Neuron (in vitro differentiated cells): ENCODE measurements around the gene NAA11.

Source experiments
- H2AFZ ChIP-seq: one replicate; pipeline ENCODE4 v1.6.1; 2013; ENCODE audit warnings: low read depth, mild to moderate bottlenecking, inconsistent platforms, low read length, moderate library complexity
- H3K27me3 ChIP-seq: one replicate; pipeline ENCODE4 v1.6.1; 2013; ENCODE audit warnings: low read length; ENCODE audit not compliant: insufficient read depth
- H3K36me3 ChIP-seq: one replicate; pipeline ENCODE4 v1.6.1; 2013; ENCODE audit warnings: low read length; ENCODE audit not compliant: insufficient read depth
- H3K4me1 ChIP-seq: one replicate; pipeline ENCODE4 v1.6.1; 2013; ENCODE audit warnings: low read length; ENCODE audit not compliant: insufficient read depth
- H3K4me3 ChIP-seq: 2 replicates; pipeline ENCODE4 v1.5.1; 2013; ENCODE audit warnings: mild to moderate bottlenecking, low read length, moderate library complexity
- H3K9me3 ChIP-seq: one replicate; pipeline ENCODE4 v1.6.1; 2013; ENCODE audit warnings: low read length

Gene NAA11

DNA sequence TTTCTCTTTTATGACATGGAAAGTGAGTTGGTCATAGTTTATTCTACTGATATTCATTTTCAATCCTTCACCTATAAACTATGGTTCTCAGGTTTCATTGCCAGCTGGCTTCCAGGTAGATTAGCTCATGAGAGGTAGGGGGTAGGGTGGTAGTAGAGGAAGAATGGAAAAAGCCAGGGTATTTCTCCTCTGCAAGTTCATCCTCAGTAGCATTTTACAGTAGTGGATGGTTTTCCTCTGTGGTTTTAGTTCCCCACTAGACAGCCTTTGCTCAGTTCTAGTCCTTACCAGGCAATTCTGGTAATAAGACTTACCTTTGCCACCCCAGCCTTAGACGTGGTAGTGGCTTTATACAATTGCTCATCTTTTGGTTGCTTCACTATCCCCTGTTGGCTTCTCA is 8.9 kb upstream of the NAA11 start:
- Histone ChIP-seq H2AFZ (no peak overlapping the region), H3K4me3 (no peak overlapping the region), H3K36me3 (no peaks in the 10 kb centered on the region), H3K9me3 (no peaks in the 10 kb centered on the region), H3K4me1 (no peaks in the 10 kb centered on the region), H3K27me3 (no peaks in the 10 kb centered on the region)

DNA sequence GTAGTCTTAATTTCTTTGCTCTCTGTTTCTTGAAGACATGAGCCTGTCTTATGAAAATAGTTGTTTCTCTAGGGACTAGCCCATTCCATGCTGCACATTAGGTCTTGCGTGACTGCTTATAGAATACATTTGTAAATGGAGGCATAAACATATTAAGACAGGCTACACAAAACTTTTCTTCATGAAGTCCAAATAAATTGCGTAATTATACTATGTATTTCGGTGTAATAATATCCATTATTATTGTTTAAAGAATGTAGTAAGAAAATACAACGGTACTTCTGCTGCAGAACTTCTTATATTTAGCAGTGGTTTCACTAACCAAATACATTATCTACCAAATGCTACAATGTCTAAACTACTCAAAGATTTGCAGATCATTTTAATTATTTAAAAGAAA is 8.5 kb upstream of the NAA11 start:
- Histone ChIP-seq H3K4me3 (no peak overlapping the region), H3K36me3 (no peaks in the 10 kb centered on the region), H3K27me3 (no peaks in the 10 kb centered on the region), H3K4me1 (no peaks in the 10 kb centered on the region), H2AFZ (no peak overlapping the region), H3K9me3 (no peaks in the 10 kb centered on the region)

DNA sequence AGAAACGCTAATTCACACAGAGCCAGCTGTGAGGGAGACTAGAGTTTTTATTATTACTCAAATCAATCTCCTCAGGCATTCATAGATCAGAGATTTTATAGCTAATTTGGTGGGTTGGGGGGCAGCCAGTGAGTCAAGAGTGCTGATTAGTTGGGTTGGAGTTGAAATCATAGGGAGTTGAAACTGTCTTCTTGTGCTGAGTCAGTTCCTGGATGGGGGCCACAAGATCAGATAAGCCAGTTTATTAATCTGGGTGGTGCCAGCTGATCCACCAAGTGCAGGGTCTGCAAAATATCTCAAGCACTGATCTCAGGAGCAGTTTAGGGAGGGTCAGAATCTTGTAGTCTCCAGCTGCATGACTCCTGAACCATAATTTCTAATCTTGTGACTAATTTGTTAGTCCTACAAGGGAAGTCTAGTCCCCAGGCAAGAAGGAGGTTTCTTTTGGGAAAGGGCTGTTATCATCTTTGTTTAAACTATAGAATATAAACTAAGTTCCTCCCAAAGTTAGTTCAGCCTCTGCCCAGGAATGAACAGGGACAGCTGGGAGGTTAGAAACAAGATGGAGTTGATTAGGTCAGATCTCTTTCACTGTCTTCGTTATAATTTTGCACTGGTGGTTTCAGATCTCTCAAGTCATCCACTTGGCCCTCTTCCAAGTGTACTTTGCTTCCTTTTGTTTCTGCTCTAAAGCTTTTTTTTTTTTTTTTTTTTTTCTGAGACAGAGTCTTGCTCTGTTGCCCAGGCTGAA is 5.4 kb upstream of the NAA11 start:
- Histone ChIP-seq H3K4me3 (no peak overlapping the region), H2AFZ (no peak overlapping the region), H3K36me3 (no peaks in the 10 kb centered on the region), H3K9me3 (no peaks in the 10 kb centered on the region), H3K27me3 (no peaks in the 10 kb centered on the region), H3K4me1 (no peaks in the 10 kb centered on the region)

DNA sequence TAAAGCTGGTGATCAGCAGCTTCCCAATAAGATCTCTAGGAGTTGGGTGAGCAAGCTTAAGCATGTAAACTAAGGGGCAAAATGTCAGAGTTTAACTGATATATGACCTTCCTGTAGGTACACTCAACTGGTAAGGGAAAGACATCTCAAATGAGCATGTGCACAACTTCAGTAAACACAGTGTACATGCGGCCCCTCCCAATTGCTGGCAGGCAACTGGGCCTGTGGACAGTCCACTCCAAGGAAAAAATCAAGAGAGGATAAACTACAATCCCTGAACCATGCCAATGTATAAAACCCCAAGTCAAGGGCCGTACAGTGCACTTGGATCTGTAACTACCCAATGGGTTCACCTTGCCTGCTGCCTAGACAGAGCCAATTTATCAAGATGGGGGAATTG is 4.9 kb upstream of the NAA11 start:
- Histone ChIP-seq H2AFZ (no peak overlapping the region), H3K4me1 (no peaks in the 10 kb centered on the region), H3K4me3 (no peak overlapping the region), H3K36me3 (no peaks in the 10 kb centered on the region), H3K27me3 (no peaks in the 10 kb centered on the region), H3K9me3 (no peaks in the 10 kb centered on the region)

DNA sequence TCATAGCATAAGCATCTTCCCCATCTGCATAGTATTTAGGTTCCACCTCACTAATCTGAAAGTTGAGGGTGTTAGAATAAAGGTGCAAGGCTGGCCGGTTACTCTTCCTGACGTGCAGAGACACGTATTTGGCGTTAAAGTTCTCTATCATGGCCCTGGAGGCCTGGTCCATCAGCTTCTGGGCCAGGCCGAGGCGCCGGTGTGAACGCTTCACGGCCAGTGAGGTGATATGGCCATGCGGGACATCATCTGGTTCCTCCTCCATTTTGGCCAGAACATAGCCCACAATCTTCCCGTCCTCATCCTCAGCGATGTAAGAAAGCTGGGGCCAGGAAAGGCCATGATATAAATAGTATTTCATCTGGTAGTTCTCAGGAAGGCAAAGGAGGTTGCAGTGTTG is 425 bp downstream of the NAA11 start:
- Histone ChIP-seq H3K36me3 (no peaks in the 10 kb centered on the region), H3K27me3 (no peaks in the 10 kb centered on the region), H3K4me1 (no peaks in the 10 kb centered on the region), H3K9me3 (no peaks in the 10 kb centered on the region), H3K4me3 (no peak overlapping the region), H2AFZ (no peak overlapping the region)

DNA sequence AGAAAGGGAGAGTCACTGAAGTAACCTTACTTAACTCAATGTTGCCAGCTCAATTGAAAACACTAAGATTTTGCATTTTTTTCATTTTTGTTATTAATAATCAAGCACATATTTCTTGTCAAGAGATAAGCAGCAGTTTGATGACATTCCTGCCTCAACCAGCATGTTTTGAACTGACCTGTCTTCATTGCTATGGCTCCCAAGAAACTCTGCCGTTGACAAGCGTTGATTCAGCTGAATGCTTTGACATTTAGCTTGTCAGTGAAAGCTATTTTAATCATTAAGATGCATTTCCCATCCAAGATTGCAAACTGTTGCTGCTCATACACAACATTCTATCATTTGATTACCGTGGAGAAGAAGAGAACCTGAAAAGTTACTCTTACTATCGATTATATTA is 5.9 kb downstream of the NAA11 start:
- H3K27me3 ChIP-seq, result no peaks in the 10 kb centered on the region
- H3K36me3 ChIP-seq, result no peaks in the 10 kb centered on the region
- H3K9me3 ChIP-seq, result no peaks in the 10 kb centered on the region
- H3K4me1 ChIP-seq, result peaks cover 11% of the 10 kb centered on the region
- H2AFZ ChIP-seq, result no peak overlapping the region
- no peak overlapping the region for H3K4me3 ChIP-seq

DNA sequence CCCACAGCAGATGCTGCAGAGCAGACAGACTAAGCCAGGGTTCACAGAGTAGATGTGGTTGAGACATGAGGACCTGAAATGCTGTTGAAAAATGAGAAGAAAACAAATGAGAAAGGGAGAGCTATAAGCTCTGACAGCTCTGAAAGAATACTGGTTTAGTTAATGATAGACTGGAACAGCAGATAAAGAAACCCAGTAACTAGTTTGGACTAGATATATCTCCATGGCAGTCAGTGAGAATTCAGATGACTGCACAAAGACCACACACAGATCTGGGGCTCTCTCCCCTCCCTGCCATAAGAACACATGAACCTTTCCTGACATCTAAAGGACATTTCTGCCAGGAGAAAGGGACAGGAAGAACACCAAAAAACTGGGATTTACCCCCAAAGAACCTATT is 8.2 kb downstream of the NAA11 start:
- peak overlapping the region; percentile 31 for H2AFZ ChIP-seq
- peaks cover 11% of the 10 kb centered on the region for H3K4me1 ChIP-seq
- H3K4me3 ChIP-seq, result no peak overlapping the region
- no peaks in the 10 kb centered on the region for H3K27me3 ChIP-seq
- H3K36me3 ChIP-seq, result no peaks in the 10 kb centered on the region
- no peaks in the 10 kb centered on the region for H3K9me3 ChIP-seq

DNA sequence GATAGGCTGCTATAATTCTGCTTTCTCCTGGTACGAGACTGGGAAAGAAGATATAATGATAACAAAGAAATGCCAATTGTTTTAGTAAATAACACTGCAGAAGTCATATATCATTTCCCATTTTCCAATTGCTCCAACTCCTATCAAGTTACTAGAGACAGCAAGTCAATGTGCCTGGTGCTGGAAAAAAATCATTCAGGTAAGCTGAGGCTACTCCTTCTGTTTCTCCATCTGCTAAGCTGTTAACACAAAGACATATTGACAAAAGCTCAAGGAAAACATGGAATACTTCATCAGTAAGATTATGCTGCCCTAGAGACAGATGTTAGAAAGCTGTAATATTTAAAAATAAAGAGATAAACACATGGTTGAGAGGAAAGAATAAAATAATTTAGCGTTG is 10.0 kb downstream of the NAA11 start:
- Histone ChIP-seq H3K9me3 (no peaks in the 10 kb centered on the region), H3K36me3 (no peaks in the 10 kb centered on the region), H3K27me3 (no peaks in the 10 kb centered on the region), H3K4me3 (no peak overlapping the region), H3K4me1 (peaks cover 11% of the 10 kb centered on the region), H2AFZ (no peak overlapping the region)

DNA sequence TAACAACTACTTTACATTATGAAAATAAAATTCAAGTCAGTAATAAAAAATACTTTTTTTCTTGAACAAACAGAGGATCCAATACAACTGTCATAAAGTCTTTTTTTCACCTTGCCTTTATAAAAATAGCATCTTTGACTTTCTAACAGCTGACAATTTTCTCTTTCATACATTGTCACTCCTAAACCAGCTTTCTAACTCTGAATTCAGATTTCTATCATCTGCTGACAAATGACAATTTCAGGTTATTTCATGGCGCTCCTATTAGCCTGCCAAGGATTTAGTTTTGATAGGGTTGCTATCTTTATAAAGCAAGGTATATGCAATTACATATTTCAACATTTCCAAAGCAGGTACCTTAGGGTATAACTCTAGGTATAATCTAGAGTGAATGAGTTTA is 14.6 kb downstream of the NAA11 start:
- Histone ChIP-seq H3K36me3 (no peaks in the 10 kb centered on the region), H3K4me3 (no peak overlapping the region), H3K4me1 (no peaks in the 10 kb centered on the region), H2AFZ (no peak overlapping the region), H3K9me3 (no peaks in the 10 kb centered on the region), H3K27me3 (no peaks in the 10 kb centered on the region)

DNA sequence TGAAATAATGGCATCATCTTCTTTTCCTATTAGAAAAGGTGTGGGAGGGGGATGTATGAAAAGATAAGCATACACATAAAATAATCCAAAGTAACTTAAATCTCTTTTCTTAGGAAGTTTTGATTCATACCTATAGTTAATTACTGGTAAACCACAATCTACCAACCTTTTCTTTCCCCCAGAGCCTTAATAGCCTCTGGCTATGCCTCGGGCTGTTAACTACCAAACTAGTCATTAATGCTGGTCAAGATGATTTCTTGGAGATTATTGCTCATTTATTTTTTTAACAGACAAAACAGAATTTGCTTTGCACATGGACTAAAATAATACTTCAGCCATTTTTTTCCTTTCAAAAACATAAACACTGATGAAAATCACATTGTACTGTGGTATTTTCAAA is 16.9 kb downstream of the NAA11 start:
- Histone ChIP-seq H3K36me3 (no peaks in the 10 kb centered on the region), H2AFZ (no peak overlapping the region), H3K4me3 (no peak overlapping the region), H3K27me3 (no peaks in the 10 kb centered on the region), H3K4me1 (no peaks in the 10 kb centered on the region), H3K9me3 (no peaks in the 10 kb centered on the region)

DNA sequence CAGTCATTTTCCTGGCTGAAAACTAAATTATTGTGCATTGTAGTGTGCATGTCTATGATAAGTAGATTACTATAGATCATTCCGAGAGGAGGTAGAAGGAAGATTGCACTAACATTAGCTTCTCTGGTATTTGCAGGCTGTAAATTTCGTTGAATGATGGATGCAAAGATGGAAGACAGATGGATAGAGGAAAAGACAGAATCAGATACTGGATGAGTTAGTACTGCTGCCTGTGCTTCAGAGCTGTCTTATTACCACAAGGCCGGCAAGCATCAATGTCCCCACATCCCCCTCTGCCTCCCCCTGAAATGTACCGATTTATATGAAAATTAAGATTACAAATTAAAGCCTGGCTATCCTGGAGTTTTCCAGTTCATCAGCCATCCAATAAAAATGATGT is 17.7 kb downstream of the NAA11 start:
- Histone ChIP-seq H3K27me3 (no peaks in the 10 kb centered on the region), H3K4me3 (no peak overlapping the region)

DNA sequence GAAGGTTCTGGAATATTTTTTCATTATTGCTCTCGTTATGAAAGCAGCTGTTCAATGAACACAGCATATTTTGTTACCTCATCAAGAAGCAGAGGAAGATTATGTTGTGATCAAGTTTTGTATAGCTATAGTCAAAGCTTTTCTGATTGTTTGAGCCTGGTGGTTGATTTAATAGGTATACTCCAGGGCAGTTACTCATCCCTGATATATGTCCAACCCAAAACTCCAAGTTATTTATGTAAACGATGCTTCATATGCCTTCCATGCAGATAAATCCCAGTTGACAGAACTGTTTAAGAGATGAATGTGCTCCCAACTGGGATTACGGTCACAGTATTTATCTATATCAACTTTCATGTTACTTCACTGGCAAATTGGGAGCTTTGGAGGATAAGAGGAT is 19.1 kb downstream of the NAA11 start:
- Histone ChIP-seq H3K27me3 (no peaks in the 10 kb centered on the region), H3K4me1 (no peaks in the 10 kb centered on the region)

More for the DNA sequence above, 17.7 kb downstream of the NAA11 start:
- no peaks in the 10 kb centered on the region for H3K9me3 ChIP-seq
- H3K4me1 ChIP-seq, result no peaks in the 10 kb centered on the region
- no peaks in the 10 kb centered on the region for H3K36me3 ChIP-seq
- H2AFZ ChIP-seq, result no peak overlapping the region

DNA sequence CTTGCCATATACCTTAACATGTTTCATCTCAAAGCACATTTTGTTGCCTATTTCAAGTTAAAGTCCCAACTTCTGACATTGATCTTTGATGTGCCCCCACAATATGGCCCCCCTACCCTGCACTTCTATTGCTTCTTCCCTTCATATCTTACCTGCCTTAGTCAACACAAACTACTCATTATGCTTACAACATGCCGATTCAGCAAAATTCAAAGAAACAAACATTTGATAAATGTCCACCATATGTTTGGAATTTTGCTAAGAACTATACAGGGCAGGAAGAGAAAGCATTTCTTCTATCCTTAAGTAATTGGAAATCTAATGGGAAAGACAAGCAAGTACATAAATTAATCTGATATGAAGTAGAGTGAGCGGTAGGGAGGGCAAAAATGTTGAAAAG is 25.6 kb downstream of the NAA11 start:
- Histone ChIP-seq H3K27me3 (no peaks in the 10 kb centered on the region), H3K4me1 (no peaks in the 10 kb centered on the region), H3K4me3 (no peak overlapping the region), H2AFZ (no peak overlapping the region), H3K9me3 (no peaks in the 10 kb centered on the region), H3K36me3 (no peaks in the 10 kb centered on the region)

More for the DNA sequence above, 19.1 kb downstream of the NAA11 start:
- no peak overlapping the region for H2AFZ ChIP-seq
- no peaks in the 10 kb centered on the region for H3K36me3 ChIP-seq
- H3K4me3 ChIP-seq, result no peak overlapping the region
- H3K9me3 ChIP-seq, result no peaks in the 10 kb centered on the region

DNA sequence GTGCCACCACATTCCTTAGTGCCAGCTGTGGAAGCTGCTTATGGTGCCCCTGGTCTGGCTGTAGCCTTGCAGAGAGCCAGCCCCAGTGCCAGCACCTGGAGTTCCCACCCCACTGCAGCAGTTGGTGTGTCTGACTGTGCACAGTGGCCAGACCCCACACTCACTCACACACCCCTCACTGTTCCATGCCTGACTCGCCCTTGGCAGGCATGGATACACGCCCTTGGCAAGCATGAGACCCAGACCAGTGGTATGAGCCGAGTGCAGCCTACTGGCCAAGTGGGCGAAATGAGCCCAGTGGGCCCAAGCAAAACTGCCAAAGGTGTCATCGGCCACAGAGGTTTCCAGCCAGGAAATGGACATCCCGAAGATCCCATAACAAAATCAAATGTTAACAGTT is 27.4 kb downstream of the NAA11 start:
- no peaks in the 10 kb centered on the region for H3K27me3 ChIP-seq
- no peaks in the 10 kb centered on the region for H3K36me3 ChIP-seq
- H2AFZ ChIP-seq, result no peak overlapping the region
- no peaks in the 10 kb centered on the region for H3K4me1 ChIP-seq
- H3K9me3 ChIP-seq, result no peaks in the 10 kb centered on the region
- no peak overlapping the region for H3K4me3 ChIP-seq
